Heart left ventricle (tissue), 13 donors: ENCODE measurements around the gene B3GALT5.

Experiments
- CTCF ChIP-seq, 12 donors: fragments of 200-600 bp; sonication (generic) in 4 of 12; IDR thresholded peaks; one replicate each; pipeline versions ENCODE4 v1.5.0 to v1.8.0; 2018 to 2022; ENCODE audit warnings: antibody characterized with exemption in 12 of 12, mild to moderate bottlenecking in 5 of 12
- POLR2A ChIP-seq, 2 donors: fragments of 450-650 bp; IDR thresholded peaks; one replicate each; pipeline ENCODE4 v1.6.1; 2017; ENCODE audit warnings: antibody characterized with exemption in 2 of 2, mild to moderate bottlenecking in 2 of 2, moderate library complexity in 2 of 2
- donor health status: ischemic (EF 13 %, LVEDD 7.1; RV severe dilation, severe dysfunction).
- donor health status: DM: no; HTN: yes; CAD: no.
- donor health status: DM: no; HTN: no; CAD: no.
- donor health status: ischemic (EF 25% LVEDD 6.9; RV normal size, moderate dysfunction).
- donor health status: ischemic (EF 25% LVEDD 5.7; RV mildly dilated, moderate dysfunction).
- donor health status: ischemic (EF 35%, LVEDD 5.7; RV mildly dilated, moderate dysfunction).
- donor health status: nonischemic (EF 11% LVEDD 7.7; RV severe dilation, severe dysfunction).
- donor health status: DM: yes; HTN: yes; CAD: no.
- donor health status: PGD.
- donor health status: ischemic (EF 29% LVEDD 5.4; RV normal size, mild dysfunction).
- donor health status: nonischemic (EF 23%, LVEDD 6.1; RV moderate dilation, normal function).

GRCh38 chr21:39705849-39706248, 93.1 kb downstream of the B3GALT5 start:
- TF ChIP-seq CTCF (IDR thresholded peaks at IDR 0.05) (peak in 2 of 12 donors; percentile 3 to 21), POLR2A (IDR thresholded peaks at IDR 0.05) (no peak)
